Suprapubic skin (tissue), 3 donors: ENCODE data around the gene EFNA2.

Source experiments
- POLR2AphosphoS5 ChIP-seq, 3 donors: sonication (generic); formaldehyde crosslinking; IDR thresholded peaks; one replicate each; pipeline ENCODE4 v1.6.1; 2017; ENCODE audit warnings: antibody characterized with exemption in 3 of 3
- TF ChIP-seq, protein P1 (sequence below), 2 donors: fragments of 200-600 bp in 1 of 2; fragments of 450-650 bp in 1 of 2; sonication (generic) in 1 of 2; IDR thresholded peaks; one replicate each; pipeline ENCODE4 v1.5.1; 2016 to 2019; ENCODE audit warnings: antibody characterized with exemption in 2 of 2, mild to moderate bottlenecking in 1 of 2, moderate library complexity in 1 of 2

DNA sequence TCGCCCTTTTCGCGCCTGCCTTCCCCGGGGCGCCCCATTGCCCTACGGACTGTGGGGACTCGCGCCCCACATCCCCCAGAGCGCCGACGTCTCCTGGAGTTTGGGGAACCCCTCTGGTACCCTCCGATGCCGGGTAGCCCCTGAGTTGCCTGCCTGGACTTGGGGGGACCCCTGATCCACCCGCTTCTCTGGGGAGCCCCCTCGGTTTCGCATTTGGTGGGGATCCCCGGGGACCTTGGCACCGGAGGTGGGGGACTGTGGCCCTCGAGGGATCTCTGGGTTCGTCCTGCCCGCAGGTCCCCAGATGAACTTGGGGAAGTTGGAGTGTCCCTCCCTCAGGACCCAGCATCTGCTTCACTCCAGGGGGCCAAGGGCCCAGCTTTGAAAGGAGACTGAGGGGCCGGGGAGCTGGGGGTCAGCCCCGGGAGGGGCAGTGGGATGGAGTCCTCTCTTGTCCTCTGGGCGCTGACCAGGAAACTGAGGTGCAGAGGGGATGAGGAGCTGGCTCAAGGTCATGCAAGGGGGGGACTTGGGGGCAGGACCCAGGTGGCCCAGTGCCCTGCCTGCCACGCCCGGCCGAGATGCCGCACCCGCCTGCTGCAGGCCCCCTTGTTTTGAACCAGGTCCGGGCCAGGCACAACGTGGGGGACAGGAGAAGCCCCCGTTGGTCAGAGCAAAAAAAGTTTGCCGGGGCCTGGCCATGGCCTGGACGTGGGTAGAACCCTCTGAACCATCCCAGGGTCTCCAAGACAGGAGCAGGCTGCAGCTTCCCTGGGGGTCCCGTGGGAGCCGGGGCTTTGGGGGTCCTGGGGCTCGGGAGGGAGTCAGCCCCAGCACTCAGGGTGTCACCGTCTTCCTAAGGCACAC, 1.0 kb downstream of the EFNA2 start:
- no peak for TF ChIP-seq POLR2AphosphoS5 (IDR thresholded peaks at IDR 0.05)
- TF ChIP-seq, protein P1, sequence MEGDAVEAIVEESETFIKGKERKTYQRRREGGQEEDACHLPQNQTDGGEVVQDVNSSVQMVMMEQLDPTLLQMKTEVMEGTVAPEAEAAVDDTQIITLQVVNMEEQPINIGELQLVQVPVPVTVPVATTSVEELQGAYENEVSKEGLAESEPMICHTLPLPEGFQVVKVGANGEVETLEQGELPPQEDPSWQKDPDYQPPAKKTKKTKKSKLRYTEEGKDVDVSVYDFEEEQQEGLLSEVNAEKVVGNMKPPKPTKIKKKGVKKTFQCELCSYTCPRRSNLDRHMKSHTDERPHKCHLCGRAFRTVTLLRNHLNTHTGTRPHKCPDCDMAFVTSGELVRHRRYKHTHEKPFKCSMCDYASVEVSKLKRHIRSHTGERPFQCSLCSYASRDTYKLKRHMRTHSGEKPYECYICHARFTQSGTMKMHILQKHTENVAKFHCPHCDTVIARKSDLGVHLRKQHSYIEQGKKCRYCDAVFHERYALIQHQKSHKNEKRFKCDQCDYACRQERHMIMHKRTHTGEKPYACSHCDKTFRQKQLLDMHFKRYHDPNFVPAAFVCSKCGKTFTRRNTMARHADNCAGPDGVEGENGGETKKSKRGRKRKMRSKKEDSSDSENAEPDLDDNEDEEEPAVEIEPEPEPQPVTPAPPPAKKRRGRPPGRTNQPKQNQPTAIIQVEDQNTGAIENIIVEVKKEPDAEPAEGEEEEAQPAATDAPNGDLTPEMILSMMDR (IDR thresholded peaks at IDR 0.05): no peak
